ENCODE data around the gene PM20D2. TPM values are rescaled to one million over a fixed set of nuclear protein-coding genes. Genes with fewer than 3 reads are reported as not detected.

The PM20D2 gene
- total and polyA plus RNA-seq, 2 of the 13 experiments (the other 11 are each of a cell fraction or from before 2014, with no cell fraction given), result 13.3 to 26.3 TPM

DNA sequence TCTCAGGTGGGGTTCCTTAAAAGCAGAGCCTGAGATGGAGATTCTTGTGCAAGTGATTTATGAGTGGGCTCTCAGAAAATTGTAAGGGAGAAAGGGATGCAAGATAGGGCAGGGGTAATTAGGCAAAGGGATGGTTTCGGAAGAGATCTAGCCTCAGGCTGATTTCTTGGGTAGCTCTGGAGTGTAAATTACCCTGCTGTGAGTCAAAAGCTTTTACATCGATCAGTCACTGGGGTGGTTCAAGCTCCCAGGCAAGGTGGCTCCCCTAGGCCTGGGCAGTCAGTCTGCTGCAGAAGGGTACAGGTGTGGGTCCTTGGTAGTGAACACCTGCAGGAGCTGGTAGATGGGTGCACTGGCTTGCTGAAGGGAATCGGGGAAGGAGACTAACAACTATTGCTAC is 11.1 kb upstream of the PM20D2 start:
- DNase-seq (ENCODE audit: low spot score) (no peak), ATAC-seq (no peak), FAIRE-seq (no peak)
- in situ Hi-C loops (cut with HindIII; ENCODE audit: extremely low pct_ligation_motif_present, low pct_unique_long_range_greater_than_20kb) (no loop called here), intact Hi-C loops (cut with micrococcal nuclease; ENCODE audit: unreplicated experiment) (no loop called here)
- BruUV-seq (replicated peaks), result no TSS peak
- TF ChIP-seq ZNF546 (CRISPR knock-in tag; conservative IDR thresholded peaks at IDR 0.05) (no peak), MIER2 (CRISPR knock-in tag; IDR thresholded peaks at IDR 0.05) (no peak), ATRX (CRISPR knock-in tag; IDR thresholded peaks at IDR 0.05; ENCODE audit: borderline replicate concordance) (no peak), ARID2 (CRISPR knock-in tag; IDR thresholded peaks at IDR 0.05; ENCODE audit: borderline replicate concordance) (no peak), FLYWCH1 (CRISPR knock-in tag; IDR thresholded peaks at IDR 0.05) (no peak)
- TF ChIP-seq, protein P1, sequence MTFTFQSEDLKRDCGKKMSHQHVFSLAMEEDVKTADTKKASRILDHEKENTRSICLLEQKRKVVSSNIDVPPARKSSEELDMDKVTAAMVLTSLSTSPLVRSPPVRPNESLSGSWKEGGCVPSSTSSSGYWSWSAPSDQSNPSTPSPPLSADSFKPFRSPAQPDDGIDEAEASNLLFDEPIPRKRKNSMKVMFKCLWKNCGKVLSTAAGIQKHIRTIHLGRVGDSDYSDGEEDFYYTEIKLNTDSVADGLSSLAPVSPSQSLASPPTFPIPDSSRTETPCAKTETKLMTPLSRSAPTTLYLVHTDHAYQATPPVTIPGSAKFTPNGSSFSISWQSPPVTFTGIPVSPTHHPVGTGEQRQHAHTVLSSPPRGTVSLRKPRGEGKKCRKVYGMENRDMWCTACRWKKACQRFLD (CRISPR knock-in tag; IDR thresholded peaks at IDR 0.05; ENCODE audit: borderline replicate concordance), result no peak
- TF ChIP-seq, protein P2, sequence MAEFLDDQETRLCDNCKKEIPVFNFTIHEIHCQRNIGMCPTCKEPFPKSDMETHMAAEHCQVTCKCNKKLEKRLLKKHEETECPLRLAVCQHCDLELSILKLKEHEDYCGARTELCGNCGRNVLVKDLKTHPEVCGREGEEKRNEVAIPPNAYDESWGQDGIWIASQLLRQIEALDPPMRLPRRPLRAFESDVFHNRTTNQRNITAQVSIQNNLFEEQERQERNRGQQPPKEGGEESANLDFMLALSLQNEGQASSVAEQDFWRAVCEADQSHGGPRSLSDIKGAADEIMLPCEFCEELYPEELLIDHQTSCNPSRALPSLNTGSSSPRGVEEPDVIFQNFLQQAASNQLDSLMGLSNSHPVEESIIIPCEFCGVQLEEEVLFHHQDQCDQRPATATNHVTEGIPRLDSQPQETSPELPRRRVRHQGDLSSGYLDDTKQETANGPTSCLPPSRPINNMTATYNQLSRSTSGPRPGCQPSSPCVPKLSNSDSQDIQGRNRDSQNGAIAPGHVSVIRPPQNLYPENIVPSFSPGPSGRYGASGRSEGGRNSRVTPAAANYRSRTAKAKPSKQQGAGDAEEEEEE (CRISPR knock-in tag; IDR thresholded peaks at IDR 0.05; ENCODE audit: borderline replicate concordance), result no peak
- TF ChIP-seq, protein P3, sequence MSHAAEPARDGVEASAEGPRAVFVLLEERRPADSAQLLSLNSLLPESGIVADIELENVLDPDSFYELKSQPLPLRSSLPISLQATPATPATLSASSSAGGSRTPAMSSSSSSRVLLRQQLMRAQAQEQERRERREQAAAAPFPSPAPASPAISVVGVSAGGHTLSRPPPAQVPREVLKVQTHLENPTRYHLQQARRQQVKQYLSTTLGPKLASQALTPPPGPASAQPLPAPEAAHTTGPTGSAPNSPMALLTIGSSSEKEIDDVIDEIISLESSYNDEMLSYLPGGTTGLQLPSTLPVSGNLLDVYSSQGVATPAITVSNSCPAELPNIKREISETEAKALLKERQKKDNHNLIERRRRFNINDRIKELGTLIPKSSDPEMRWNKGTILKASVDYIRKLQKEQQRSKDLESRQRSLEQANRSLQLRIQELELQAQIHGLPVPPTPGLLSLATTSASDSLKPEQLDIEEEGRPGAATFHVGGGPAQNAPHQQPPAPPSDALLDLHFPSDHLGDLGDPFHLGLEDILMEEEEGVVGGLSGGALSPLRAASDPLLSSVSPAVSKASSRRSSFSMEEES (CRISPR knock-in tag; IDR thresholded peaks at IDR 0.05), result no peak
- TF ChIP-seq, protein P4, sequence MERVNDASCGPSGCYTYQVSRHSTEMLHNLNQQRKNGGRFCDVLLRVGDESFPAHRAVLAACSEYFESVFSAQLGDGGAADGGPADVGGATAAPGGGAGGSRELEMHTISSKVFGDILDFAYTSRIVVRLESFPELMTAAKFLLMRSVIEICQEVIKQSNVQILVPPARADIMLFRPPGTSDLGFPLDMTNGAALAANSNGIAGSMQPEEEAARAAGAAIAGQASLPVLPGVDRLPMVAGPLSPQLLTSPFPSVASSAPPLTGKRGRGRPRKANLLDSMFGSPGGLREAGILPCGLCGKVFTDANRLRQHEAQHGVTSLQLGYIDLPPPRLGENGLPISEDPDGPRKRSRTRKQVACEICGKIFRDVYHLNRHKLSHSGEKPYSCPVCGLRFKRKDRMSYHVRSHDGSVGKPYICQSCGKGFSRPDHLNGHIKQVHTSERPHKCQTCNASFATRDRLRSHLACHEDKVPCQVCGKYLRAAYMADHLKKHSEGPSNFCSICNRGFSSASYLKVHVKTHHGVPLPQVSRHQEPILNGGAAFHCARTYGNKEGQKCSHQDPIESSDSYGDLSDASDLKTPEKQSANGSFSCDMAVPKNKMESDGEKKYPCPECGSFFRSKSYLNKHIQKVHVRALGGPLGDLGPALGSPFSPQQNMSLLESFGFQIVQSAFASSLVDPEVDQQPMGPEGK (CRISPR knock-in tag; IDR thresholded peaks at IDR 0.05), result no peak
- TF ChIP-seq, protein P5, sequence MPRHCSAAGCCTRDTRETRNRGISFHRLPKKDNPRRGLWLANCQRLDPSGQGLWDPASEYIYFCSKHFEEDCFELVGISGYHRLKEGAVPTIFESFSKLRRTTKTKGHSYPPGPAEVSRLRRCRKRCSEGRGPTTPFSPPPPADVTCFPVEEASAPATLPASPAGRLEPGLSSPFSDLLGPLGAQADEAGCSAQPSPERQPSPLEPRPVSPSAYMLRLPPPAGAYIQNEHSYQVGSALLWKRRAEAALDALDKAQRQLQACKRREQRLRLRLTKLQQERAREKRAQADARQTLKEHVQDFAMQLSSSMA (CRISPR knock-in tag; IDR thresholded peaks at IDR 0.05), result no peak
- H3K27ac ChIP-seq (ENCODE audit: extremely low read length, insufficient read depth, low read length), result no peak overlapping the region
- no peaks in the 10 kb centered on the region for H3K79me2 ChIP-seq (ENCODE audit: insufficient read depth, low read length)
- peaks cover 0 to 1% of the 10 kb centered on the region in 2 experiments; a peak in 1 of 5 replicates for H3K27me3 ChIP-seq (ENCODE audit: control insufficient read depth in 1 of 2, insufficient read depth in 2 of 2, low read length in 2 of 2)
- 74% methylated on average over 3 of the region's 3 CpGs for WGBS (ENCODE audit: low lambda C conversion rate)
- H3K36me3 ChIP-seq (replicated peaks in 1 of 2; ENCODE audit: control insufficient read depth in 1 of 2, insufficient read depth in 2 of 2, low read length in 2 of 2), result no peaks in the 10 kb centered on the region
- H3K9me3 ChIP-seq (ENCODE audit: low read length), result 0 out of 2 replicates have a peak, but pooled peaks cover 4% of the 10 kb centered on the region
- POLR2A ChIA-PET, result no interaction called here
- no peaks in the 10 kb centered on the region for H4K20me1 ChIP-seq (ENCODE audit: insufficient read depth, low read length)
- no peak overlapping the region for H2AFZ ChIP-seq (ENCODE audit: low read length)
- H3K4me1 ChIP-seq (ENCODE audit: insufficient read depth, low read length), result peaks cover 10% of the 10 kb centered on the region
- no peak overlapping the region for H3K9ac ChIP-seq (ENCODE audit: insufficient read depth, low read depth, low read length)
- no peak overlapping the region for H3K4me2 ChIP-seq (ENCODE audit: low read depth, low read length)
- no peak overlapping the region for H3K4me3 ChIP-seq (replicated peaks in 1 of 3; ENCODE audit: insufficient read depth in 1 of 3, low read depth in 2 of 3, low read length in 3 of 3)
- CTCF ChIA-PET (ENCODE audit: low intra/inter-chr PET ratio, low total read pairs), result no interaction called here

Measured in HepG2 (cell line).